Measurements from ENCODE around the gene EBNA1BP2.
"Not testable (repeated sequence)": the region's sequence is repeated elsewhere in the genome, so short reads cannot be mapped to it uniquely, and the experiment has no call there.

The EBNA1BP2 gene

GRCh38 chr1:43171876-43172526 lies at the start of gene EBNA1BP2, which contains the start of gene CFAP57:
Gene EBNA1BP2 (minus strand): TSS chr1:43172290. CDS start chr1:43172118, 172 bp downstream.
Gene CFAP57 (plus strand): TSS chr1:43172330. CDS start chr1:43172754, 424 bp downstream.
- DNase-seq = peak; percentile 93

- DNase-seq = no peak
Measured at GRCh38 chr1:43221797-43222196, 49.7 kb upstream of the EBNA1BP2 start.

GRCh38 chr1:43220905-43221778 lies 49.1 kb upstream of the EBNA1BP2 start:
- no peak for DNase-seq

DNA sequence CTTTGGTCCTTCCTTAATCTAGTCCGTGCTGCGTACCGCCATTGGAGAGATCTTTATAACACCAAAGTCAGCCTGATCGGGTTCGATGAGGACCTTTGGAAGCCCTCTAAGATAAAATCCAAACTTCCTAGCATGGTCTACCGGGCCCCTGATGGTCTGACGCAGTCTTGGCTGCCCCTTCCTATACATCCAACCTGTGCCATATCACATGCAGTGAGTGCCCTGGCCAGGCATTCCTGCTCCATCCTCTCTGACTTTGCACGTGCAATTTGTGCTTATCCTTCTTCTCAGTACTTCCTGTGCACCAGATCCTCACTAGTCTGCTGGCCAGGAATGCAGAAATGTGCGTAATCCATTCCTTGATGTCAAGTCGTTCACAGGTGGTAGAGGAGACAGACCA lies 45.7 kb upstream of the EBNA1BP2 start:
- no peak for DNase-seq

DNA sequence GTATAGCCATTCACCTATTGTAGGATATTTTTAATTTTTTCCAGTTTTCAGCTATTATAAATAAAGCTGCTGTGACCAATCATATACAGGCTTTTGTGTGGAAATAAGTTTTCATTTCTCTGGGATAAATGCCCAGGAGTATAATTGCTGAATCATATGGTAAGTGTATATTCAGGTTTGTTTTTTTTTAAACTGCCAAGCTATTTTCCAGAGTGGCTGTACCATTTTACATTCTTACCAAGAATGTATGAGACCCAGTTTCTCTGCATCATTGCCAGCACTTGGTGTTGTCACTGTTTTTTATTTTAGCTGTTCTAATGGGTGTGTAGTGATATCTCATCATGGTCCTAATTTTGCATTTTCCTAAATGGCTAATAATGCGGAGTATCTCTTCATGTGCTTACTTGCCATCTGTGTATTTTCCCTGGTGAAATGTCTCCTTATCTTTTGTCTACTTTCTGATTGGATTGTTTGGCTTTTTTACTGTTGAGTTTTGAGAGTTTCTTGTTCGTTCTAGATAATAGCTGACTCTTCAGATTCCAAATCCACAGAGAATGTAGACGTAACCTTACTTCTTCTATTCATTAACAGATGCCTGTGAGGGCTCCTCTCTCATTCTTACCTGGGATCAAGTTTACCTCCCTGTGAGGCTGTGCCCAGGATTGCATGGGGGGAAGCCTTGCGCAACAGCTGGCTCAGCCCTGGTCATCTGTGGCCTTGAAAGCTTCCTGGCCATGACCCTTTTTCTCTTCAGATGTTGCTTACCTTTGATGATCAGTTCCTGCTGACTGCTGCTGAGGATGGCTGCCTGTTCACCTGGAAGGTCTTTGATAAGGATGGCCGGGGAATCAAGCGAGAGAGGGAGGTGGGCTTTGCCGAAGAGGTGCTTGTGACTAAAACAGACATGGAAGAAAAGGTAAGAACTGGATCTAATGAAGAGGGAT lies 42.7 kb upstream of the EBNA1BP2 start:
- DNase-seq = no peak

DNA sequence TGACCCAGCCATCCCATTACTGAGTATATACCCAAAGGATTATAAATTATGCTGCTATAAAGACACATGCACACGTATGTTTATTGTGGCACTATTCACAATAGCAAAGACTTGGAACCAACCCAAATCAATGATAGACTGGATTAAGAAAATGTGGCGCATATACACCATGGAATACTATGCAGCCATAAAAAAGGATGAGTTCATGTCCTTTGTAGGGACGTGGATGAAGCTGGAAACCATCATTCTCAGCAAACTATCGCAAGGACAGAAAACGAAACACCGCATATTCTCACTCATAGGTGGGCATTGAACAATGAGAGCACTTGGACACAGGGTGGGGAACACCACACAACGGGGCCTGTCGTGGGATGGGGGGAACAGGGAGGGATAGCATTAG lies 36.2 kb upstream of the EBNA1BP2 start:
- not testable (repeated sequence) for DNase-seq

GRCh38 chr1:43207229-43207853 lies 35.3 kb upstream of the EBNA1BP2 start:
- no peak for DNase-seq

DNA sequence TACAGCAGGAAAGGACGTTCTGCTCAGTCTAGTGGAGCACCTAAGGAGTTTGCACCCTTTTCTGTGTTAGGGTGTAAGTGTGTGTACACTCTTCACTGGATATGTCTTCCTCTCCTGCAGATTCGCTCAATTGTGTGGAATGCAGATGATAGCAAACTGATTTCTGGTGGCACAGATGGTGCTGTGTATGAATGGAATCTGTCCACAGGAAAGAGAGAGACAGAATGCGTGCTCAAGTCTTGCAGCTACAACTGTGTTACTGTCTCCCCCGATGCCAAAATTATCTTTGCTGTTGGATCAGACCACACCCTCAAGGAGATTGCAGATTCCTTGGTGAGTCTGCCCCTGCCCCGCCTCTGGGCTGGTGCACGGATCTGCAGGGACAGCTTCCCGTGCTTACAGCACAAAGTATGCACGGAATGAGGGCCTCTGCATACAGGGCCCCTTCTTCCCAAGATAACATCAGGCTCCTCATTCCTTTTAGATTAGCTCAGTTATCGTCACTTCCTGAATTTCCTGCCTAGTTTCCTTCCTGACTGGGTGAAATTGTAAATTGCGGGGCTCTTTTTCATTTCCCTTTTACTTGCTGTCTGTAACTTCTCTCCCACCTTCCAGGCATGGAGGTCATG lies 34.6 kb upstream of the EBNA1BP2 start:
- DNase-seq = peak; percentile 49

- DNase-seq = no peak
Measured at GRCh38 chr1:43205671-43206070, 33.6 kb upstream of the EBNA1BP2 start.

DNA sequence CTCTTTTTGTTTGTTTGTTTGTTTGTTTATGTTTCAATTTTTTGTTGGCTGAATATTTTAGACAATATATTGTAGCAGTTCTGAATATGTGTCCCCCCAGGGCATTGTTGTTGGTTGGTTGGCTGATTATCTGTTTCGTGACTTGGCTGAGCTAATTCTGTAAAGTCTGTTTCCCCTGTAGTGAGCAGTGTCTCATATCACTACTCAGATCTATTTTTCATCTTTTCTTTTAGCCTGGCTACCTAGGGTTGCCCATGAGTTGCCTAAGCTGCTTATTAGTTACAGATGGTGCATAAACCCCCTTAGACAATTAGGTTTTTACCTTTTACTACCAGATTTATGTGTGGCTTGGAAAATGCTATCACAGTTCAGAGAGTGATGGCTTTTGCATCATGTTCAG lies 32.3 kb upstream of the EBNA1BP2 start:
- no peak for DNase-seq

DNA sequence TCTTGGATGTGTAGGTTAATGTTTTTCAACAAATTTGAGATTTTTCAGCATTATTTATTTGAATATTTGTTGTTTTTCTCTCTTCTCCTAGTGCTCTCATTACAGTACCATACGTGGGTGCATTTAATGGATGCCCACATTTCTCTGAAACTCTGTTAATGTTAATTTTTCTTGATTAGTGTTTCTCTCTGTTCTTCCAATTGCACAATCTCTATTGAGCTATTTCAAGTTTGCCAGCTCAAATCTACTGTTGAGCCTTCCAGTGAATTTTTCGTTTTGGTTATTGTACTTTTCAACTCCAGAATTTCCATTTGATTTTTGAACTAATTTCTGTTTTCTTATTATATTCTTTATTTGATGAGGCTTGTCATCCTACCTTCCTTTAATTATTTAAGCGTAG lies 31.8 kb upstream of the EBNA1BP2 start:
- no peak for DNase-seq

- no peak for DNase-seq
Measured at GRCh38 chr1:43199093-43199726, 27.1 kb upstream of the EBNA1BP2 start.

DNA sequence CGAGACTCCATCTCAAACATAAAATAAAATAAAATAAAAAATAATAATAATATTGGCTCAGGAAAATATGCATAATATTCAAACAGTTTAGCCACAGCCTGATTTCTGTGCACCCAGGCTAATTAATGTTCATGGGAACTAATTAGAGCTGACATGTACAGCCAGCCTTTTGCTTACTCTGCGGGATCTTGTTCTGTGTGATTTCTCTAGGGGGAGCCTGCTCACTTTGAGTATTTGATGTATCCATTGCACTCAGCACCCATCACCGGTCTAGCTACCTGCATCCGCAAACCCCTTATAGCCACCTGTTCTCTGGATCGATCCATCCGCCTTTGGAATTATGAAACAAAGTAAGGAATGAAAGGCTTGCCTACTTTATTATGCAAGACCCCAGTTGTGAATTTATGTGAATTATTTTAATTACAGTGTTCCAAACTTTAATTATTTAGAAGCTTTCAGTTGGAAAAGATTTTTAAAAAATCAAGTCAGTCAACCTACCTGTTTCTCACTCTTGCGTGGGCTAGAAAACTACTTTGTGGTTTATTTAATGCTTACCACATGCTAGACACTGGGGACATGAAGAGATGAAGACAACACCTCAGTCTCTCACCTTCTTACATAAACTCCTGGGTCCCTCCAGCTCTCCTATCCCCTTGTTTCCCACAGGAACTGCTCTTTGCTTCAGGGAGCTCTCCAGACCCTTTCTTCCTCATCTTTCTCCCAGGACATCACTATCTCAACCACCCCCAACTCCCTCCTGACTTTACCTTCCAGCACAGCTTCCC lies 25.4 kb upstream of the EBNA1BP2 start:
- no peak for DNase-seq

- DNase-seq = no peak
Measured at GRCh38 chr1:43194509-43194908, 22.4 kb upstream of the EBNA1BP2 start.

DNA sequence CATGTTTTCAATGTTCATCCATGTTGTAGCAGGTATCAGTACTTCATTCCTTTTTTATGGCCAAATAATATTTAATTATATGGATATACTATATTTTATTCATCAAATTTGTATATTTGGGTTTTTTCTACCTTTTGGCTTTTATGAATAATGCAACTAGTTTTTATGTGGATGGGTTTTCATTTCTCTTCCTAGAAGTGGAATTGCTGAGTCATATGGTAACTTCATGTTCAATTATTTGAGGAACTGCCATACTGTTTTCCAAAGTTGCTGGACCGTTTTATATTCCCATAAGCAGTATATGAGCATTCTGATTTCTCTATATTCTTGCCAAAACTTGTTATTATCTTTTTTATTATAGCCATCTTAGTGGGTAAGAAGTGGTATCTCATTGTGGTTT lies 16.0 kb upstream of the EBNA1BP2 start:
- DNase-seq = no peak

- no peak for DNase-seq
Measured at GRCh38 chr1:43184995-43185394, 12.9 kb upstream of the EBNA1BP2 start.

- DNase-seq = no peak
Measured at GRCh38 chr1:43184388-43184787, 12.3 kb upstream of the EBNA1BP2 start.

DNA sequence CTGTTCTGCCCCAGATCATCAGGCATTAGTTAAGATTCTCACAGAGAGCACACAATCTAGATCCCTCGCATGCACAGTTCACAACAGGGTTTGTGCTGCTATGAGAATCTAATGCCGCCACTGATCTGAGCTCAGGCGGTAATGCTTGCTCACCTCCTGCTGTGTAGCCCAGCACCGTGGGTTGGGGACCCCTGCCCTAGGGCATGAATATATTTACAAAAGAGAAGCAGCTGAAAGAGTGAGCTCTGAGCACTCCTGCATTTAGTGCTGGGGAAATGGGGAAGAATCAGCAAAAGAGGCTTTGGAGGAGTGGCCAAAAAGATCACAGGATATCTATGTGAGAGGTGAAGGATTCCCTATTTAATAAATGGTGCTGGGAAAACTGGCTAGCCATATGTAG lies 5.6 kb upstream of the EBNA1BP2 start:
- DNase-seq = no peak

GRCh38 chr1:43174873-43175272 lies 2.8 kb upstream of the EBNA1BP2 start:
- DNase-seq = no peak

DNA sequence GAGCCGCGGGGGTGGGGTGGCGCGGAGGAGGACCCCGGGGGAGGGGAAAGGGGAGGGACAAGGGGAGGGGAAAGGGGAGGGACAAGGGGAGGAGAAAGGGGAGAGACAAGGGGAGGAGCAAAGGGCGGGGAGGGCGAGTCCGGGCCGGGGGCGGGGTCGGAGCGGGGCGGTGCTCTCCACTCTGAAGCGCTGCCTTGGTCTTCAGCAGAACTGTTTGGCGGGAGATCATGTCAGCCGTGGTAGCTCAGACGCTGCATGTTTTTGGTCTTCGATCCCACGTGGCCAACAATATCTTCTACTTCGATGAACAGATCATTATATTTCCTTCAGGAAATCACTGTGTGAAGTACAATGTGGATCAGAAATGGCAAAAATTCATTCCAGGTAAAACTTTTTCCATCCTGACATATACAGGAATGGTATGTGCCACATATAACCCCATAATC lies 460 bp upstream of the EBNA1BP2 start:
- DNase-seq = peak; percentile 92
